Spinal cord (tissue), 10 donors: ENCODE results near the gene SIX5. TPM values are rescaled to one million over a fixed set of nuclear protein-coding genes. Genes with fewer than 3 reads are reported as not detected.
"Not testable (repeated sequence)": the region's sequence is repeated elsewhere in the genome, so short reads cannot be mapped to it uniquely, and the experiment has no call there.

Experiments
- DNase-seq, 6 donors: peaks; one replicate each; pipeline versions ENCODE4 v3.0.0 to v3.0.0-alpha.2; 2013 to 2015; ENCODE audit warnings: low spot score in 6 of 6, low read depth in 4 of 6
- H3K27ac ChIP-seq: one replicate; pipeline ENCODE4 v1.5.1; 2013; ENCODE audit warnings: low read depth, low read length, control low read depth
- H3K27me3 ChIP-seq: one replicate; pipeline ENCODE4 v1.6.1; 2013; ENCODE audit warnings: low read length; ENCODE audit not compliant: control insufficient read depth, insufficient read depth
- H3K36me3 ChIP-seq: one replicate; pipeline ENCODE4 v1.6.1; 2013; ENCODE audit warnings: low read length; ENCODE audit not compliant: control insufficient read depth, insufficient read depth
- H3K4me1 ChIP-seq: one replicate; pipeline ENCODE4 v1.6.1; 2013; ENCODE audit warnings: low read length; ENCODE audit not compliant: control insufficient read depth, insufficient read depth
- H3K4me3 ChIP-seq: one replicate; pipeline ENCODE4 v1.5.1; 2013; ENCODE audit warnings: low read depth, low read length, control low read depth
- H3K9me3 ChIP-seq: one replicate; pipeline ENCODE4 v1.6.1; 2013; ENCODE audit warnings: low read length; ENCODE audit not compliant: control insufficient read depth, insufficient read depth
- WGBS: methylation state at CpG from one replicate; pipeline ENCODE4 v1.1.5; 2013; ENCODE audit warnings: missing lambda C conversion rate; ENCODE audit not compliant: insufficient coverage; 5-methylcytosine and 5-hydroxymethylcytosine counted together
- polyA plus RNA-seq, 2 donors: library from polyadenylated mRNA; unstranded; fragments of 120-200 nt; gene quantifications; one replicate each; pipeline ENCODE4 v1.2.1, GENCODE V29; 2013; ENCODE audit not compliant: insufficient read length in 2 of 2
- total RNA-seq, 2 donors: library from RNA; depleted of rRNA in 1 of 2; stranded (reverse); fragments of 120-200 nt in 1 of 2; fragments of >200 nt in 1 of 2; gene quantifications; one replicate each; pipeline versions ENCODE4 v1.2.3 to v1.2.4, GENCODE V29; 2013 to 2014
- donor health status: healthy.

SIX5 gene
- total and polyA plus RNA-seq, 4 donors = 4.1 to 20.2 (median 14.4) TPM

DNA sequence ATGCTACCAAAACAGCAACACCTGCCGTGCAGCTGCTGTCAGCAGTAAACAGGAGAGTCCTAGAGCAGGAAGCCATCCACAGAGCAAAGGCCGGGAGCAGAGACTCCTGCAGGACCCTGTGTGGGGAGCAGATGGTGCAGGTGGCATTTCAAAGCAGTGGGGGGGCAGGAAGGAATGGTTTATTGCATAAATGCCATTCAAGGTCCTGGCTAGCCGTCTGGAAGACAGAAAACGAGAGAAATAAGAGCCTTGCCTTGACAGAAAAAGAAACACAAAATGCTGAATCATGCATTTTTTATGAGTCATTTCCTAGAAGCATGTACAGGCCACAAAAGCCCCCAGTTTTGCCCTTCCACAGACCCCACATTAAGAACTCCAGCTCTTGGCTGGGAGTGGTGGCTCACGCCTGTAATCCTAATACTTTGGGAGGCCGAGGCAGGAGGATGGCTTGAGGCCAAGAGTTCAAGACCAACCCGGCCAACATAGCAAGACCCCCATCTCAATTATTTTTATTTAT lies 40.6 kb upstream of the SIX5 start:
- H3K4me3 ChIP-seq = no peak overlapping the region
- no peak overlapping the region for H3K27ac ChIP-seq
- H3K27me3 ChIP-seq = no peaks in the 10 kb centered on the region
- whole genome bisulfite sequencing = 25% methylated on average over 3 of the region's 7 CpGs
- H3K4me1 ChIP-seq = peaks cover 4% of the 10 kb centered on the region
- no peak for DNase-seq
- peaks cover 6% of the 10 kb centered on the region for H3K36me3 ChIP-seq
- H3K9me3 ChIP-seq = no peaks in the 10 kb centered on the region

DNA sequence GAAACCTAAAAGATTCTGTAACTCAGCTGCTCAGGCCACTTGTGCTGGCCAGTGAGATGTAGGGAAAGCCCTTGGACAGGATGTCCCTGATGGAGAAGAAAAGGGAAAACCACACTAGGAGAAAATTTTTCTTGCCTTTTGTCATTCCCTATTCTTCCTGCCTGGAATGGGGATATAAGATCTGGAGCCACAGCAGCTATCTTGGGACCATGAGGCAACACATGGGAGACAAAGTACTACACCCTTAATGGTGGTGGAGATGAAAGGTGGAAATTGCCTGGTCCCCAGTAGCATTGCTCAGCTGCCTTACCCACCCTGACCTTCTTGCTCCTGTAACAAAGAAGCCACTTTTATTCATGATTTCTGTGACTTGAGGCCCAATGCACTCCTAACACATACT lies 36.7 kb upstream of the SIX5 start:
- Histone ChIP-seq H3K27ac (no peak overlapping the region), H3K36me3 (no peaks in the 10 kb centered on the region), H3K27me3 (no peaks in the 10 kb centered on the region), H3K4me3 (no peak overlapping the region), H3K9me3 (no peaks in the 10 kb centered on the region), H3K4me1 (no peaks in the 10 kb centered on the region)
- no peak for DNase-seq

- Histone ChIP-seq H3K27ac (no peak overlapping the region), H3K4me3 (no peak overlapping the region), H3K36me3 (no peaks in the 10 kb centered on the region), H3K4me1 (no peaks in the 10 kb centered on the region), H3K9me3 (no peaks in the 10 kb centered on the region), H3K27me3 (no peaks in the 10 kb centered on the region)
- WGBS = 90% methylated on average over 8 of the region's 8 CpGs
- DNase-seq = no peak
These were observed 35.8 kb upstream of the SIX5 start for GRCh38 chr19:45804959-45805230.

DNA sequence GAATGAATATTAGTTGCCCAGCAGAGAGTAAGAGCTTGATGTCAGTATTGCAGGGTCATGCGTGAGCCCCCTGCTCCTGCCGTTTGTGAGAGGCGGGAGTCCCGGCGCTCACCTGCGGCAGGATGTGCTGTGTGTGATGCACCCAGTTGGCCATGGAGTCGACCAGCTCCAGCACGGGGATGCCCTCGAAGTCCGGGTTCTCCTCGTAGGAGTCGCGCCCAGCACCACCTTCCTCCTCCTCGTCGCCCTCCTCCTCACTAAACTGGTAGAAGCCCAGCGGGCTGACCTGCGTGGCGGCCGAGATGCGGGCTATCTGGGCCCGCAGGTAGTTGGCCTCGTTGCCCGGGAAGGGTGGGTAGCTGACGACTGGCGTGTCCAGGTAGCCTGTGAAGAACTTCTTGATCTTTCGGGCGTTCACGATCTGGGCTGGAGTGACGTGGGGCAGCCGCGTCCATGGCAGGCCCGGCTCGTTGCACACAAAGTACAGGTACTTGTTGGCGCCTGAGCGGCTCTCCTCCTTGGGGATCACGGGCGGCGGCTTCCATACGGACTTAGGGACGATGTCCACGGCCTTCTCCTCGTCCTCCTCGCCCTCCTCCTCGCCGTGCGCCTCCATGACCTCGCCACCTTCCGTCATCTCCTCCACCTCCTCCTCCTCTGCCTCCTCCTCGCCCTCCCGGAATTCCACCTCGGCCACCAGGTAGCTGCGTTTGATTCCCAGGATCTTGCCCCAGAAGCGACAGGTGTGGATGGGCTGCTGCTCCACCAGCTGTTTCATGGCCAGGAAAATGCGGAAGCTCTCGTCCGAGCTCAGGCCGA lies 35.3 kb upstream of the SIX5 start:
- H3K36me3 ChIP-seq = no peaks in the 10 kb centered on the region
- 90% methylated on average over 57 of the region's 57 CpGs for WGBS
- H3K27me3 ChIP-seq = no peaks in the 10 kb centered on the region
- no peak overlapping the region for H3K27ac ChIP-seq
- no peak overlapping the region for H3K4me3 ChIP-seq
- DNase-seq = no peak
- H3K9me3 ChIP-seq = no peaks in the 10 kb centered on the region
- peaks cover 2% of the 10 kb centered on the region for H3K4me1 ChIP-seq

GRCh38 chr19:45801603-45802175 lies 32.6 kb upstream of the SIX5 start:
- no peak for DNase-seq
- Histone ChIP-seq H3K9me3 (no peaks in the 10 kb centered on the region), H3K27ac (no peak overlapping the region), H3K27me3 (no peaks in the 10 kb centered on the region), H3K4me1 (peaks cover 7% of the 10 kb centered on the region), H3K36me3 (no peaks in the 10 kb centered on the region), H3K4me3 (no peak overlapping the region)
- 89% methylated on average over 3 of the region's 7 CpGs for WGBS

DNA sequence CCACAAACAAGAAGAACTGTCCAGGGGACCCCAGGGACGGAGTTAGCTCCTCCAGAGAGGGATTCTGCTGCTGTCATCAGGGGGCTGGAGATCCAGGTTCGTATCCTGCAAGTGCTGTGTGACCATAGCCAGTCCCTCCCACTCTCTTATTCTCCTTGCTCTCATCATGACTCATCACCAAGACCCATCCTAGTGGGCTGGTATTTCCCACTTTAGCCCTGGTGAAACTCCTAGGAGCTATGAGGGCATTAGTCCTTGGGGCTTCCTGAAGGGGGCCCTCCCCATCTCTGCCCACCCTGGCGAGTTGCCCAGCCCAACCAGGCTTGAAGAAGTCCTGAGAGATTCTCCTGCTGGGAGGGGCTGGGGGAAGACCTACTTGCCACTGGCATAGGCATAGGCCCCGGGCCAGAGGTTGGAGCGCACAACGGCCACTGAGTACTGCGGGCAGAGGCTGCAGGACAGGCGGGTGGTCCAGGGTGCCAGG lies 31.1 kb upstream of the SIX5 start:
- peaks cover 7% of the 10 kb centered on the region for H3K4me1 ChIP-seq
- H3K36me3 ChIP-seq = peaks cover 2% of the 10 kb centered on the region
- WGBS = 80% methylated on average over 8 of the region's 8 CpGs
- H3K4me3 ChIP-seq = no peak overlapping the region
- no peak overlapping the region for H3K27ac ChIP-seq
- DNase-seq = no peak
- no peaks in the 10 kb centered on the region for H3K9me3 ChIP-seq
- H3K27me3 ChIP-seq = no peaks in the 10 kb centered on the region

DNA sequence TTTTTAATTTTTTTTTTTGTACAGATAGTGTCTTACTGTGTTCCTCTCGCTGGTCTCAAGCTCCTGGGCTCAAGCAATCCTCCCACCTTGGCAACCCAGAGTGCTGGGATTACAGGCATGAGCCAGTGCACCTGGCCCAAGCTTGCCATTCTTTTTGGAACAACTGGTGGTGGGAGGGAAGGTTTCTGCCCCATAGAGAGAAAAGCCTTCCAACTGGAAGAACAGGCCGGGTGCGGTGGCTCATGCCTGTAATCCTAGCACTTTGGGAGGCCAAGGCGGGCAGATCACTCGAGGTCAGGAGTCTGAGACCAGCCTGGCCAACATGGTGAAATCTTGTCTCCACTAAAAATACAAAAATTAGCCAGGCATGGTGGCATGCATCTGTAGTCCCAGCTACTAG lies 30.5 kb upstream of the SIX5 start:
- H3K4me3 ChIP-seq, H3K4me1 ChIP-seq, DNase-seq, H3K9me3 ChIP-seq, H3K36me3 ChIP-seq, H3K27me3 ChIP-seq, H3K27ac ChIP-seq: not testable (repeated sequence)
- 100% methylated on average over 1 of the region's 5 CpGs for WGBS

- H3K27ac ChIP-seq = no peak overlapping the region
- peaks cover 7% of the 10 kb centered on the region for H3K4me1 ChIP-seq
- 2% methylated on average over 7 of the region's 10 CpGs for WGBS
- H3K36me3 ChIP-seq = peaks cover 2% of the 10 kb centered on the region
- H3K27me3 ChIP-seq = no peaks in the 10 kb centered on the region
- peak in 2 of 6 donors; percentile 84 to 87 for DNase-seq
- no peaks in the 10 kb centered on the region for H3K9me3 ChIP-seq
- no peak overlapping the region for H3K4me3 ChIP-seq
These were observed 30.0 kb upstream of the SIX5 start for GRCh38 chr19:45798995-45799517.

DNA sequence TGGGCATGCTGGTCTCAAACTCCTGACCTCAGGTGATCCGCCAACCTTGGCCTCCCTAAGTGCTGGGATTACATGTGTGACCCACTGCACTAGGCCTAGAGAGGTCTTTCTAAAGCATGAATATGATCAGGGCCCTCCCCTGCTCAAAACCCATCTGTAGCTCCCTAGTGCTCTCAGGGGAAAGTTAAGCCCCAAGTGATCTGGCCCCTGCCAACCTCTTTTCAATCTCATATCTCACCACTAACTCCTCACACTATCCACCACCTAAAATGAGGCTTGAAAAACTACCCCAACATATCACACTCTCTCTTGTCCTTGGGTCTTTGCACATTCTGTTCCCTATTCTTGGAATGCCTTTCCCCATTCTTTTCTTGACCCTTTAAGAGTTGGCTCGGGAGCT lies 25.6 kb upstream of the SIX5 start:
- DNase-seq = no peak
- H3K36me3 ChIP-seq = peaks cover 16% of the 10 kb centered on the region
- peaks cover 31% of the 10 kb centered on the region for H3K4me1 ChIP-seq
- H3K9me3 ChIP-seq = no peaks in the 10 kb centered on the region
- no peaks in the 10 kb centered on the region for H3K27me3 ChIP-seq
- H3K27ac ChIP-seq = no peak overlapping the region
- no peak overlapping the region for H3K4me3 ChIP-seq
- WGBS = 80% methylated on average over 1 of the region's 2 CpGs

DNA sequence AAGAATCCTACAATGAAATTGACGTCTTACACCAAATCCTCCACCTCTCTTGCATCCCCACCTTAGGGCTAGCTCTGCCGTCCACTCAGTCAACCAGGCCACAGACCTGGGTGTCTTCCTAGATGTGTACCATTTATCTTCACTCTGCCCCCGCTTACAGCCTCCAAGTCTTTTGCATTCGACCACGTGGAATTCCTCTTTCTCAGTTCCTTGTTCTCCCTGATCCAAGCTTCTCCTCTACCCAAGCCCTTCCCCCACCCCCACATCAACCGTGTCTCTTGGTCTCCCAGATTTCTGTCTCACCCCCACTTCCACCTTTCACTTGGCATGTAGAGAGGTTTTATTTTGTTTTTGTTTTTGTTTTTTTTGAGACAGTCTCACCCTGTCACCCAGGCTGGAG lies 24.8 kb upstream of the SIX5 start:
- Histone ChIP-seq H3K27ac (no peak overlapping the region), H3K9me3 (no peaks in the 10 kb centered on the region), H3K4me3 (no peak overlapping the region), H3K4me1 (peaks cover 24% of the 10 kb centered on the region), H3K27me3 (no peaks in the 10 kb centered on the region), H3K36me3 (peaks cover 24% of the 10 kb centered on the region)
- DNase-seq = no peak
- 53% methylated on average over 5 of the region's 6 CpGs for WGBS
